Endothelial cell of umbilical vein (primary cell): ENCODE measurements around the gene KLK1. TPM values are rescaled to one million over a fixed set of nuclear protein-coding genes. Genes with fewer than 3 reads are reported as not detected.
A peak's percentile ranks its signal among the peaks of the same experiment; 100 is the strongest.

ENCODE experiments used
- BruUV-seq: library from RNA; stranded (reverse); fragments of 400-500 nt; replicated peaks from 2 replicates; lab custom pipeline; 2021; lab: Mats Ljungman, UMichigan
- CTCF ChIA-PET: fragments of 300-600, 350-600 bp; sonication (Branson Sonifier 250); formaldehyde crosslinking; loops from one replicate; lab custom pipeline; 2021; ENCODE audit warnings: antibody characterized with exemption, inconsistent platforms; lab: Charles Lee
- POLR2A ChIA-PET: fragments of 300-600, 350-600 bp; sonication (Branson Sonifier 250); formaldehyde crosslinking; loops from one replicate; lab custom pipeline; 2021; ENCODE audit warnings: antibody characterized with exemption, inconsistent platforms; lab: Charles Lee
- DNase-seq: peaks from one replicate; pipeline ENCODE4 v3.0.0-alpha.2; 2011; ENCODE audit warnings: low read depth, low spot score
- FAIRE-seq: peaks from 2 replicates; lab custom pipeline; 2011; peaks lifted over from hg19 to GRCh38; lab: Jason Lieb, UNC
- H2AFZ ChIP-seq: 2 replicates; pipeline ENCODE4 v1.6.0; 2012; ENCODE audit warnings: low read depth, low read length, control low read depth, inconsistent platforms
- H3K27ac ChIP-seq: 2 replicates; pipeline ENCODE4 v1.5.1; 2011; ENCODE audit warnings: low read depth, mild to moderate bottlenecking, control low read depth, low read length, moderate library complexity; ENCODE audit not compliant: insufficient read depth
- H3K27me3 ChIP-seq, 2 experiments: 2 replicates each; pipeline versions ENCODE4 v1.6.0 to v1.6.1; 2011; ENCODE audit warnings: low read length in 2 of 2, mixed read lengths in 1 of 2; ENCODE audit not compliant: control insufficient read depth in 2 of 2, insufficient read depth in 2 of 2
- H3K36me3 ChIP-seq, 2 experiments: 2 replicates in 1 of 2; 3 replicates in 1 of 2; pipeline ENCODE4 v1.5.1; 2011; ENCODE audit warnings: low read length in 2 of 2, mild to moderate bottlenecking in 1 of 2, moderate library complexity in 1 of 2; ENCODE audit not compliant: control insufficient read depth in 2 of 2, insufficient read depth in 2 of 2; ENCODE audit errors: extremely low read depth in 1 of 2
- H3K4me1 ChIP-seq: 3 replicates; pipeline ENCODE4 v1.5.1; 2011; ENCODE audit warnings: mild to moderate bottlenecking, low read length; ENCODE audit not compliant: control insufficient read depth, insufficient read depth; ENCODE audit errors: extremely low read depth
- H3K4me2 ChIP-seq: 2 replicates; pipeline ENCODE4 v1.6.1; 2011; ENCODE audit warnings: low read length, control low read depth, mixed read lengths; ENCODE audit not compliant: insufficient read depth
- H3K4me3 ChIP-seq, 3 experiments: fragments of 200-600 bp in 1 of 3; sonication (generic), shearing (Covaris generic) in 1 of 3; replicated peaks in 1 of 3; 2 replicates each; pipeline ENCODE4 v1.5.1; 2011 to 2016; ENCODE audit warnings: control low read depth in 3 of 3, low read length in 3 of 3, mild to moderate bottlenecking in 2 of 3, inconsistent platforms in 1 of 3, low read depth in 1 of 3, moderate library complexity in 1 of 3; ENCODE audit not compliant: insufficient read depth in 1 of 3
- H3K79me2 ChIP-seq: 2 replicates; pipeline ENCODE4 v1.6.0; 2012; ENCODE audit warnings: low read length, inconsistent platforms; ENCODE audit not compliant: control insufficient read depth, insufficient read depth
- H3K9ac ChIP-seq: replicated peaks from 2 replicates; pipeline ENCODE3; 2011; ENCODE audit warnings: low read length, control low read depth; ENCODE audit not compliant: insufficient read depth; ENCODE audit errors: extremely low read depth
- H3K9me1 ChIP-seq: replicated peaks from 3 replicates; pipeline ENCODE4 v1.6.0; 2011; ENCODE audit warnings: mild to moderate bottlenecking, low read length; ENCODE audit not compliant: control insufficient read depth, insufficient read depth; ENCODE audit errors: extremely low read depth
- H3K9me3 ChIP-seq: replicated peaks from 2 replicates; pipeline ENCODE4 v1.5.1; 2012; ENCODE audit warnings: low read length, inconsistent platforms; ENCODE audit not compliant: control insufficient read depth, insufficient read depth
- H4K20me1 ChIP-seq: replicated peaks from 2 replicates; pipeline ENCODE3; 2011; ENCODE audit warnings: mild to moderate bottlenecking, low read length; ENCODE audit not compliant: control insufficient read depth, insufficient read depth; ENCODE audit errors: extremely low read depth
- EZH2 ChIP-seq: IDR thresholded peaks from 2 replicates; pipeline ENCODE4 v1.6.1; 2012; ENCODE audit warnings: borderline replicate concordance, low read depth, mild to moderate bottlenecking, moderate library complexity, low read length, inconsistent platforms; ENCODE audit not compliant: severe bottlenecking
- FOS ChIP-seq: IDR thresholded peaks from 2 replicates; pipeline ENCODE4 v1.6.1; 2011; ENCODE audit warnings: mild to moderate bottlenecking, low read length, moderate library complexity, borderline replicate concordance; ENCODE audit not compliant: insufficient read depth
- GATA2 ChIP-seq: IDR thresholded peaks from 2 replicates; pipeline ENCODE4 v1.7.0; 2011; ENCODE audit warnings: low read depth, mild to moderate bottlenecking, moderate library complexity, mixed read lengths, low read length; ENCODE audit not compliant: insufficient read length, insufficient read depth
- JUN ChIP-seq: IDR thresholded peaks from 2 replicates; pipeline ENCODE4 v1.6.1; 2011; ENCODE audit warnings: borderline replicate concordance, low read depth; ENCODE audit not compliant: insufficient read length, insufficient read depth
- MYC ChIP-seq: IDR thresholded peaks from one replicate; pipeline ENCODE4 v1.6.1; 2011; ENCODE audit warnings: mild to moderate bottlenecking, low read depth, low read length
- POLR2A ChIP-seq: IDR thresholded peaks from 2 replicates; pipeline ENCODE4 v1.6.1; 2012; ENCODE audit warnings: low read depth, mild to moderate bottlenecking, control low read depth, low read length
- POLR2AphosphoS5 ChIP-seq: IDR thresholded peaks from 2 replicates; pipeline ENCODE4 v1.6.1; 2012; ENCODE audit warnings: low read depth, mild to moderate bottlenecking, control low read depth, low read length, moderate library complexity; ENCODE audit not compliant: insufficient read depth
- dilution Hi-C: fragments of 300-500 bp; cut with MboI; formaldehyde crosslinking; loops from one replicate; pipeline ENCODE4 v1.15.0; 2019; ENCODE audit warnings: low sequenced_read_pairs; ENCODE audit not compliant: extremely low pct_ligation_motif_present
- intact Hi-C: fragments of 100-400 bp; cut with micrococcal nuclease; formaldehyde crosslinking; loops from one replicate; pipeline ENCODE4 v1.10.0; 2022
- polyA plus RNA-seq, 4 experiments: library from polyadenylated mRNA; depleted of rRNA in 3 of 4; stranded (reverse) in 3 of 4; unstranded in 1 of 4; fragments of >200 nt; gene quantifications; 2 replicates each; pipeline versions ENCODE4 v1.2.1 to v1.2.3, GENCODE V29; 2011 to 2012; ENCODE audit warnings: missing spikeins in 1 of 4
- total RNA-seq: library from RNA; stranded (reverse); gene quantifications from 2 replicates; pipeline ENCODE4 v1.2.3, GENCODE V29; 2021
- TF ChIP-seq, protein P1 (sequence below): IDR thresholded peaks from 2 replicates; pipeline ENCODE4 v1.6.1; 2011; ENCODE audit not compliant: insufficient read depth, insufficient read length
- TF ChIP-seq, protein P2 (sequence below), 2 donors: IDR thresholded peaks; 1 replicate in 1 of 2; 2 replicates in 1 of 2; pipeline ENCODE4 v1.5.1; 2011; ENCODE audit warnings: low read length in 2 of 2, mild to moderate bottlenecking in 2 of 2, moderate library complexity in 2 of 2, control low read depth in 1 of 2, inconsistent platforms in 1 of 2, low read depth in 1 of 2; ENCODE audit not compliant: insufficient read depth in 1 of 2; ENCODE audit errors: extremely low read depth in 1 of 2

Gene KLK1
- total and polyA plus RNA-seq, 2 donors (not counting 3 experiments of a cell fraction or from before 2014, with no cell fraction given): 0.08 TPM; not detected in 1

DNA sequence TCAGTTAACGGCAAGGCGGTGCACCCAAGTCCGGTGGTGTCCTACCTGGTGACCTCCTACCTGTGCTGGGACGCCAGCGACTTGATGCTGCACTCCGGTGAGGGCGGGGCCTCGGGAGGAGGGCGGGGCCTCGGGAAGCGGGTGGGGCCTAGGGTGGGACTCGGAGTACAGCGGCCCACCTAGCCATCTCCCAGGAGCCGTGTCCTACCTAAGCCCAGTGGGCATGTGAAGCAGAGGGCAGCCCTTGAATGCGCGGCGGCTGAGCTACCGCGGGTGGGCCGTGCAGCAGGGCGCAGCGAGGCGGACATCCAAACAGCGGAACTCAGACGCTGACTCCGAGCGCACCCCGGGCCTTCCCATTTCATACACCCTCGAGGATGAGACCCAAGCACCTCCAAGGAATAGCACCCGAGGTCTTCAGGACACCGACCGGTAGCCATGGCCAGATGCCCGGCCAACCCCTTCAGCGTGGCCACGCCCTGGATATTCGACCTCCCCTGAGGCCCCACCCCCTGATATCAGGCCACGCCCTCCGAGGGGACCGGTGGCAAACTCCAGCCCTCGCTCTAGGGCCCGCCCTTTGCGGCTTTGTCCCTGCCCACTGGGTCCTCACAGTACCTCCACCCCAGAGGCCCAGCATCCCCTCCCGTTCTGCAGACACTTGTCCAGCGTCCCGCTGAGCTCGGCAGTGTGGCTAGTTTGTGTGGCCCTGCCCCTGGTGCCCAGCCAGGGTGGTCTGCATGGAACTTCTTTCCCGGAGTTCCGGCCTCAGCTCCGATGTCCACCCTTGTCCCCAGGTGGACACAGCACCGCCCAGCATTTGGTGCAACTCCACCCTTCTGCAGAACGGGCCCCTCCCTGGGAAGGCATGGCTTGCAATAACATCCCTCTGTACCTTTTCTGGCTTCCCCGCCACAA is 5.4 kb downstream of the KLK1 start:
- intact Hi-C loops (no loop called here), dilution Hi-C loops (no loop called here)
- DNase-seq: peak; percentile 29
- Histone ChIP-seq H4K20me1 (no peaks in the 10 kb centered on the region), H3K9ac (no peak overlapping the region), H3K27me3 (peaks cover 21 to 28% of the 10 kb centered on the region in 2 experiments), H3K4me2 (peak overlapping the region; percentile 60), H3K36me3 (no peaks in the 10 kb centered on the region), H3K9me1 (no peaks in the 10 kb centered on the region), H3K4me1 (no peaks in the 10 kb centered on the region), H3K79me2 (no peaks in the 10 kb centered on the region), H3K9me3 (no peaks in the 10 kb centered on the region), H2AFZ (peak overlapping the region; percentile 99), H3K27ac (no peak overlapping the region), H3K4me3 (peak overlapping the region; percentile 31 to 56 (median 34))
- peak; percentile 58 for FAIRE-seq
- ChIA-PET POLR2A (no interaction called here), CTCF (no interaction called here)
- TF ChIP-seq MYC (no peak), GATA2 (no peak), POLR2AphosphoS5 (no peak), EZH2 (no peak), JUN (no peak), FOS (no peak), POLR2A (no peak)
- TF ChIP-seq, protein P1, sequence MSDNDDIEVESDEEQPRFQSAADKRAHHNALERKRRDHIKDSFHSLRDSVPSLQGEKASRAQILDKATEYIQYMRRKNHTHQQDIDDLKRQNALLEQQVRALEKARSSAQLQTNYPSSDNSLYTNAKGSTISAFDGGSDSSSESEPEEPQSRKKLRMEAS: no peak
- TF ChIP-seq, protein P2, sequence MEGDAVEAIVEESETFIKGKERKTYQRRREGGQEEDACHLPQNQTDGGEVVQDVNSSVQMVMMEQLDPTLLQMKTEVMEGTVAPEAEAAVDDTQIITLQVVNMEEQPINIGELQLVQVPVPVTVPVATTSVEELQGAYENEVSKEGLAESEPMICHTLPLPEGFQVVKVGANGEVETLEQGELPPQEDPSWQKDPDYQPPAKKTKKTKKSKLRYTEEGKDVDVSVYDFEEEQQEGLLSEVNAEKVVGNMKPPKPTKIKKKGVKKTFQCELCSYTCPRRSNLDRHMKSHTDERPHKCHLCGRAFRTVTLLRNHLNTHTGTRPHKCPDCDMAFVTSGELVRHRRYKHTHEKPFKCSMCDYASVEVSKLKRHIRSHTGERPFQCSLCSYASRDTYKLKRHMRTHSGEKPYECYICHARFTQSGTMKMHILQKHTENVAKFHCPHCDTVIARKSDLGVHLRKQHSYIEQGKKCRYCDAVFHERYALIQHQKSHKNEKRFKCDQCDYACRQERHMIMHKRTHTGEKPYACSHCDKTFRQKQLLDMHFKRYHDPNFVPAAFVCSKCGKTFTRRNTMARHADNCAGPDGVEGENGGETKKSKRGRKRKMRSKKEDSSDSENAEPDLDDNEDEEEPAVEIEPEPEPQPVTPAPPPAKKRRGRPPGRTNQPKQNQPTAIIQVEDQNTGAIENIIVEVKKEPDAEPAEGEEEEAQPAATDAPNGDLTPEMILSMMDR (IDR thresholded peaks at IDR 0.05; ENCODE audit: extremely low read depth in 1 of 2, insufficient read depth in 1 of 2, low read depth in 1 of 2, low read length in 2 of 2): no peak
- BruUV-seq: no TSS peak
